Loucy (cell line): ENCODE results near the gene LAMC1.

Experiments
- H2AFZ ChIP-seq: fragments of 200-600 bp; sonication (generic); 2 replicates; pipeline ENCODE4 v1.6.0; 2016; ENCODE audit warnings: antibody characterized with exemption, mild to moderate bottlenecking, low read length, moderate library complexity
- H3F3A ChIP-seq: fragments of 200-600 bp; 2 replicates; pipeline ENCODE4 v1.6.0; 2016; ENCODE audit warnings: antibody characterized with exemption, low read depth, mild to moderate bottlenecking
- H3K27me3 ChIP-seq: fragments of 200-600 bp; sonication (generic); 2 replicates; pipeline ENCODE4 v1.6.1; 2014; ENCODE audit warnings: low read length, mild to moderate bottlenecking; ENCODE audit not compliant: insufficient read depth, poor library complexity, severe bottlenecking
- H3K36me3 ChIP-seq: fragments of 200-600 bp; sonication (generic); 2 replicates; pipeline ENCODE4 v1.6.1; 2016; ENCODE audit warnings: low read length; ENCODE audit not compliant: insufficient read depth
- H3K4me1 ChIP-seq: fragments of 200-600 bp; sonication (generic); 2 replicates; pipeline ENCODE4 v1.5.1; 2014; ENCODE audit warnings: low read length, mild to moderate bottlenecking; ENCODE audit not compliant: insufficient read depth, poor library complexity, severe bottlenecking
- H3K4me2 ChIP-seq: fragments of 200-600 bp; sonication (generic); 2 replicates; pipeline ENCODE4 v1.6.0; 2014; ENCODE audit warnings: antibody characterized with exemption, low read length, low read depth, mild to moderate bottlenecking; ENCODE audit not compliant: poor library complexity, severe bottlenecking
- H3K4me3 ChIP-seq: fragments of 200-600 bp; sonication (generic); 2 replicates; pipeline ENCODE4 v1.5.1; 2014; ENCODE audit warnings: low read length, mild to moderate bottlenecking, mixed read lengths; ENCODE audit not compliant: poor library complexity, severe bottlenecking
- H3K79me2 ChIP-seq: fragments of 200-600 bp; sonication (generic); 2 replicates; pipeline ENCODE4 v1.6.1; 2014; ENCODE audit warnings: low read length; ENCODE audit not compliant: insufficient read depth
- H3K9ac ChIP-seq: fragments of 200-600 bp; sonication (generic); 2 replicates; pipeline ENCODE4 v1.6.0; 2014; ENCODE audit warnings: mild to moderate bottlenecking, low read depth, low read length, moderate library complexity; ENCODE audit not compliant: poor library complexity, severe bottlenecking
- H3K9me2 ChIP-seq: fragments of 200-600 bp; sonication (generic); replicated peaks from 2 replicates; pipeline ENCODE4 v1.6.1; 2016; ENCODE audit warnings: low read depth, low read length, mixed read lengths
- H3K9me3 ChIP-seq: fragments of 200-600 bp; sonication (generic); 2 replicates; pipeline ENCODE4 v1.6.1; 2014; ENCODE audit warnings: mild to moderate bottlenecking, antibody characterized with exemption, low read length, low read depth; ENCODE audit not compliant: insufficient read depth
- H4K20me1 ChIP-seq: fragments of 200-600 bp; sonication (generic); 2 replicates; pipeline ENCODE4 v1.6.0; 2014; ENCODE audit warnings: antibody characterized with exemption, low read length, mild to moderate bottlenecking; ENCODE audit not compliant: insufficient read depth, poor library complexity, severe bottlenecking
- EZH2phosphoT487 ChIP-seq: fragments of 200-600 bp; IDR thresholded peaks from 2 replicates; pipeline ENCODE4 v1.6.1; 2018; ENCODE audit warnings: antibody characterized with exemption, mild to moderate bottlenecking, moderate library complexity, borderline replicate concordance
- TF ChIP-seq, protein P1 (sequence below): fragments of 200-600 bp; sonication (generic); conservative IDR thresholded peaks from 2 replicates; pipeline ENCODE4 v1.5.1; 2014; ENCODE audit warnings: mild to moderate bottlenecking, antibody characterized with exemption, low read length

LAMC1 gene

DNA sequence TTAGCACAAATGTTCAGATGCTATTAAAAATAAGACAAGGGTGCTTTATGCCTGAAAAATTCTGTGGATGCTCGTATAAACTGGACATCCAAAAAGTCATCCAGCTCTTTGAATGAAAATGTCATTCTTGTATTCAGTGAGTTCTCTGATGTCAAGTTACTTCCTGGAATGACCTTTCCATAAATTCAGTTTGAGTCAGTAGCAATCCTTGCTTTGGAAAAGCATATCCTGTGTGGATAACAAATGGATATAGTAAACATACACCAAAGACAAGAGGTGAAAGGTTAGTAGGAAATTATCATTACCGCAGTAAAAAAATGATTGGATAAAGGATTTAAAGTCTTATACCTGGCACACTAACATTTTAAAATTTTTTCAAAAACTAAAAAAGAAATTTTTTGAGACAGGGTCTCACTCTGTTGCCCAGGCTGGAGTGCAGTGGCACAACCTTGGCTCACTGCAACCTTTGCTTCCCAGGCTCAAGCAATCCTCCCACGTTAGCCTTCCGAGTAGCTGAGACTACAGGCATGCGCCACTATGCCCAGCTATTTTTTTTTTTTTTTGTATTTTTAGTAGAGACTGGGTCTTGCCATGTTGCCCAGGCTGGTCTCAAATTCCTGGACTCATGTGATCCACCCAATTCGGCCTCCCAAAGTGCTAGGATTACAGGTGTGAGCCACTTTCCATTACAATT is 10.8 kb upstream of the LAMC1 start:
- H3K4me2 ChIP-seq, result no peak overlapping the region
- H3K9me2 ChIP-seq, result no peaks in the 10 kb centered on the region
- no peaks in the 10 kb centered on the region for H3K36me3 ChIP-seq
- H3K9ac ChIP-seq, result no peak overlapping the region
- no peaks in the 10 kb centered on the region for H3K4me1 ChIP-seq
- no peaks in the 10 kb centered on the region for H3K9me3 ChIP-seq
- H2AFZ ChIP-seq, result no peak overlapping the region
- TF ChIP-seq, protein P1, sequence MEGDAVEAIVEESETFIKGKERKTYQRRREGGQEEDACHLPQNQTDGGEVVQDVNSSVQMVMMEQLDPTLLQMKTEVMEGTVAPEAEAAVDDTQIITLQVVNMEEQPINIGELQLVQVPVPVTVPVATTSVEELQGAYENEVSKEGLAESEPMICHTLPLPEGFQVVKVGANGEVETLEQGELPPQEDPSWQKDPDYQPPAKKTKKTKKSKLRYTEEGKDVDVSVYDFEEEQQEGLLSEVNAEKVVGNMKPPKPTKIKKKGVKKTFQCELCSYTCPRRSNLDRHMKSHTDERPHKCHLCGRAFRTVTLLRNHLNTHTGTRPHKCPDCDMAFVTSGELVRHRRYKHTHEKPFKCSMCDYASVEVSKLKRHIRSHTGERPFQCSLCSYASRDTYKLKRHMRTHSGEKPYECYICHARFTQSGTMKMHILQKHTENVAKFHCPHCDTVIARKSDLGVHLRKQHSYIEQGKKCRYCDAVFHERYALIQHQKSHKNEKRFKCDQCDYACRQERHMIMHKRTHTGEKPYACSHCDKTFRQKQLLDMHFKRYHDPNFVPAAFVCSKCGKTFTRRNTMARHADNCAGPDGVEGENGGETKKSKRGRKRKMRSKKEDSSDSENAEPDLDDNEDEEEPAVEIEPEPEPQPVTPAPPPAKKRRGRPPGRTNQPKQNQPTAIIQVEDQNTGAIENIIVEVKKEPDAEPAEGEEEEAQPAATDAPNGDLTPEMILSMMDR, result no peak
- no peak for TF ChIP-seq EZH2phosphoT487
- H3F3A ChIP-seq, result no peaks in the 10 kb centered on the region
- no peaks in the 10 kb centered on the region for H3K27me3 ChIP-seq
- H3K4me3 ChIP-seq, result no peak overlapping the region
- no peaks in the 10 kb centered on the region for H4K20me1 ChIP-seq
- no peaks in the 10 kb centered on the region for H3K79me2 ChIP-seq

DNA sequence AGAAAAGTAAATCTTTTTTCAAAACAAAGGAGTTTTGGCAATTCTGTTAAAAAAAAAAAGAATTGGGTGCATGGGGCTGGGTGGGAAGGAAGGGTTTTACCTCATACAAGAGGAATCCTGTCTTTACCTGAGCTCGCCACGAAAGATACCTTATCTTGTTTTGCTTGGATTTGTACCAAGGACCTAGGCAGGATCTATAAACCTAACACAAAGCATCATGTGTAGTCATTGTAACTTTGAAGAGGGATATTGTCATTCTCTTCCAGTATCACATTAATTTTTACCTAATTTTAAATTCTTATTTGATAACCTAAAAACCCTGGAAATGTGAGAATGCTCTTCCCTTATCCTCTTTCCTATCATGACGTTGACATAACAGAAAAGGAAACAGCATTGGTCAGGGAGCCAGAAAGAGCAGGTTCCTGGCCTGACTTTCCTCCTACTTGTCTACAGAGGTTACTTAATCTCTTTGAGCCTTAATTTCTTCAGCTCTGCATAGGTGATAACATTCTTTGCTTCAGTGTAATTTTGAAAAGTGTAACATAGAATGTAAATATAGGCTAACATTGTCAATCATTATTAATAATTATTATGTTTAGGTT is 4.0 kb upstream of the LAMC1 start:
- Histone ChIP-seq H3K4me1 (no peaks in the 10 kb centered on the region), H3K9ac (no peak overlapping the region), H3K4me3 (no peak overlapping the region), H3K36me3 (no peaks in the 10 kb centered on the region), H4K20me1 (no peaks in the 10 kb centered on the region), H2AFZ (no peak overlapping the region), H3F3A (no peaks in the 10 kb centered on the region), H3K9me2 (no peaks in the 10 kb centered on the region), H3K9me3 (no peaks in the 10 kb centered on the region), H3K79me2 (no peaks in the 10 kb centered on the region), H3K27me3 (no peaks in the 10 kb centered on the region), H3K4me2 (no peak overlapping the region)
- TF ChIP-seq, protein P1, result no peak
- no peak for TF ChIP-seq EZH2phosphoT487

DNA sequence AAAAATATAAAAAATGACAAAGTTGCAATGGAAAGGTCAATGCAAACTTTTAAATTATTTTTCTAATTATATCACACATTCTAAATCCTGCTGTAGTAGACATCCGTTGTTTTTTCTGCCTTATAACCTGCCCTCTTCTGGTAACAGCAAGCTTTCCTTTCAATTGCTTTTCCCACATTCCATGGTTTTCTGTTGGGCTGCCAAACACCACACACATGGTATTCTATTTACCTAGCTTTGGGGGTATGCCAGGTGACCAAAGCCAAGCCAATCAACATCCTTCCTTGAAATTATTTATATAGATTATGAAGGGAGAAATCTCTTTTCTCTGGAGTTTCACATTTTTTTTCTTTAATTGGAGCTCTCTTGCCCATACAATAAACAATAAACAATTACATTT is 3.4 kb upstream of the LAMC1 start:
- no peak overlapping the region for H3K4me2 ChIP-seq
- H2AFZ ChIP-seq, result no peak overlapping the region
- H3K4me3 ChIP-seq, result no peak overlapping the region
- H3K27me3 ChIP-seq, result no peaks in the 10 kb centered on the region
- no peaks in the 10 kb centered on the region for H3K9me2 ChIP-seq
- no peaks in the 10 kb centered on the region for H4K20me1 ChIP-seq
- TF ChIP-seq, protein P1, result no peak
- no peak for TF ChIP-seq EZH2phosphoT487
- no peaks in the 10 kb centered on the region for H3K4me1 ChIP-seq
- H3K9ac ChIP-seq, result no peak overlapping the region
- no peaks in the 10 kb centered on the region for H3K79me2 ChIP-seq
- H3K36me3 ChIP-seq, result no peaks in the 10 kb centered on the region
- H3F3A ChIP-seq, result no peaks in the 10 kb centered on the region
- H3K9me3 ChIP-seq, result no peaks in the 10 kb centered on the region
